Kidney epithelial cell (primary cell): Measurements from ENCODE around the gene IL23A. TPM values are rescaled to one million over a fixed set of nuclear protein-coding genes. Genes with fewer than 3 reads are reported as not detected.
"Not testable (repeated sequence)": the region's sequence is repeated elsewhere in the genome, so short reads cannot be mapped to it uniquely, and the experiment has no call there.

Experiments used
- DNase-seq: peaks from one replicate; pipeline ENCODE4 v3.0.0-alpha.2; 2010; ENCODE audit warnings: low read depth
- H3K27me3 ChIP-seq: 2 replicates; pipeline ENCODE4 v1.6.0; 2011; ENCODE audit warnings: low read length; ENCODE audit not compliant: control insufficient read depth, insufficient read depth
- H3K36me3 ChIP-seq: 2 replicates; pipeline ENCODE4 v1.5.1; 2011; ENCODE audit warnings: low read length; ENCODE audit not compliant: control insufficient read depth, insufficient read depth
- H3K4me3 ChIP-seq: 2 replicates; pipeline ENCODE4 v1.5.1; 2011; ENCODE audit warnings: low read depth, mild to moderate bottlenecking, control low read depth, low read length
- CTCF ChIP-seq: IDR thresholded peaks from 2 replicates; pipeline ENCODE4 v1.5.1; 2011; ENCODE audit warnings: mild to moderate bottlenecking, moderate library complexity, low read length, control low read depth, inconsistent platforms; ENCODE audit not compliant: insufficient read depth, poor library complexity, severe bottlenecking
- total RNA-seq: library from RNA; depleted of rRNA; stranded (reverse); fragments of >200 nt; gene quantifications from 2 replicates; pipeline ENCODE4 v1.2.3, GENCODE V29; 2015

IL23A gene
- total RNA-seq, 1 donor from 2014 or later = 33.6 TPM

DNA sequence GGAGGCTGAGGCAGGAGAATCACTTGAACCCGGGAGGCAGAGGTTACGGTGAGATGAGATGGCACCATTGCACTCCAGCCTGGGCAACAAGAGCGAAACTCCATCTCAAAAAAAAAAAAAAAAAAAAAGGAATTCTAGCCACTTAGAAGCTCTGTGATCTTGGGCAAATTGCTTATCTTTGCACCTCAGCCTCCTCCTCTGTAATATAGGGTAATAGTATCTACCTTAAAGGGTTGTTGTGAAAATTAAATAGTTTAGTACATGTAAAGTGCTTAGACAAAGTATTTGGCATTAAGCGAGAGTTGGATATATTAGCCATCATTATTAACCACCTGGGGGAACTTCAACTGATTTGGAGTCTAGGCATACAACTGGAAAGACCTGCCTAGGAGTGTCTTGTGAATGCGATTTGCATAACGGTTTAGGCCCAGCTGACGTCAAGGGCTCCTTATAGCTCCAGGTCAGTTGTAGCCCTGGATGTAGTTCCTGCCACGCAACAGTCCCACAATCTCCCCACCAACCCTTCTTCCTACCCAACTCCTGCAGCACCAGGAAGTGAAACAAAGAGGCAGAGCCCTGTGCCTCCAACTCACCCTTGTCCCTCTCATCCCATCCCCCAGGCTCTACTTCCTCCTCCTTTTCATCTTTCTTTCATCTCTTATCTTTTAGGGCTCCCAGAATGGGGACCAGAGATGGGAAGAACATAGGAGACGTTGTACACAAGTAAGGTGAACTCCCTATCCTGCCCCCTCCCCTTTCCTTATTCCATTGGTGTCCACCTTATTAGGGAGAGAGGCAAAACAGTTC is 2.1 kb upstream of the IL23A start:
- Histone ChIP-seq H3K36me3 (no peaks in the 10 kb centered on the region), H3K27me3 (no peaks in the 10 kb centered on the region), H3K4me3 (no peak overlapping the region)
- no peak for TF ChIP-seq CTCF
- no peak for DNase-seq

DNA sequence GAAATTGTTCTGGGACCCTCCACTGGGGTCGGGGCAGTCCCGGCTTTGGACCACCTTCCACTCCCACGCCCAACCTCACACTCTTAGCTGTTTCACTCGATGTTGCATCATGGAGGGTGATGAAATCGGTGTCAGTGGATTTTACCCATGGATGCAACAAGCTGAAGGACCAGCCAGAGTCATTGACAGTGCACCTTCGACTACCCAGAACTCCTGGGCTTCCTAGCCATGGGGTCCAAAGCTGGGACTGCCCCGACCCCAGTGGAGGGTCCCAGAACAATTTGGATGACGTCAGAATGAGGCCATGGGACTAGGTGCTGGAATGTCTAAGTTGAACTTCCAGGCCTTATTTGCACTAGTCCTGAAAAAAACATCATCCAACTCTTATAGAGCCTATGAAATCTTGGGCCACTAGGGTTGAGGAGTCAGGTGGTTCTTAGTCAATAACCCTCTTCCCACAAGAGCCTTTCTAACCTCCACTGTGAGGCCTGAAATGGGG is 882 bp upstream of the IL23A start:
- Histone ChIP-seq H3K4me3 (no peak overlapping the region), H3K27me3 (no peaks in the 10 kb centered on the region), H3K36me3 (no peaks in the 10 kb centered on the region)
- DNase-seq = no peak
- no peak for TF ChIP-seq CTCF

GRCh38 chr12:56339158-56339422 is 406 bp downstream of the IL23A start:
- no peak overlapping the region for H3K4me3 ChIP-seq
- H3K27me3 ChIP-seq = no peaks in the 10 kb centered on the region
- H3K36me3 ChIP-seq = peaks cover 2% of the 10 kb centered on the region

GRCh38 chr12:56341616-56342015 is 2.9 kb downstream of the IL23A start:
- Histone ChIP-seq H3K27me3 (no peaks in the 10 kb centered on the region), H3K4me3 (no peak overlapping the region), H3K36me3 (peaks cover 3% of the 10 kb centered on the region)
- no peak for TF ChIP-seq CTCF
- DNase-seq = no peak

More at GRCh38 chr12:56339158-56339422, 406 bp downstream of the IL23A start:
- no peak for TF ChIP-seq CTCF
- no peak for DNase-seq

GRCh38 chr12:56342290-56342689 is 3.6 kb downstream of the IL23A start:
- H3K36me3 ChIP-seq, H3K27me3 ChIP-seq, H3K4me3 ChIP-seq, DNase-seq: not testable (repeated sequence)

DNA sequence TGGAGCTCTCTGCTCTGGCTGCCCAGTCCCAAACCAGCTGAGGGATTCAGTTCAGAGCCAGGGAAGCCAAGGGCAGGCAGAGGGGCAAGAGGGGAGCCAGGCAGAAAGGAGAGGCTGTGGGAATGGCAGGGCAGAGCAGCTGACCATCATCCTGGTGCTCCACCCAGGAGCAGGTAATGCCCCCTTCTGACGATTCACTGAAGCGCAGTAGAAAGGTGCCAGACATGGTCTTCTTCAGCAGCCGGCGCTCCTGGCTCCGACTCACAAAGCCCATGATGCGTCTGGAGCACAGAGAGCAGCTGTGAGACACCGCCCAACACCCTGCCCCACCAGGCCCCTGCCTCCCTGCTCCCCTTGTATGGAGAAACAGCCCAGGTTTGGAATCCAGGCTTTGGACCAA is 8.0 kb downstream of the IL23A start:
- no peak overlapping the region for H3K4me3 ChIP-seq
- TF ChIP-seq CTCF = no peak
- H3K27me3 ChIP-seq = no peaks in the 10 kb centered on the region
- no peak for DNase-seq
- peaks cover 4% of the 10 kb centered on the region for H3K36me3 ChIP-seq

DNA sequence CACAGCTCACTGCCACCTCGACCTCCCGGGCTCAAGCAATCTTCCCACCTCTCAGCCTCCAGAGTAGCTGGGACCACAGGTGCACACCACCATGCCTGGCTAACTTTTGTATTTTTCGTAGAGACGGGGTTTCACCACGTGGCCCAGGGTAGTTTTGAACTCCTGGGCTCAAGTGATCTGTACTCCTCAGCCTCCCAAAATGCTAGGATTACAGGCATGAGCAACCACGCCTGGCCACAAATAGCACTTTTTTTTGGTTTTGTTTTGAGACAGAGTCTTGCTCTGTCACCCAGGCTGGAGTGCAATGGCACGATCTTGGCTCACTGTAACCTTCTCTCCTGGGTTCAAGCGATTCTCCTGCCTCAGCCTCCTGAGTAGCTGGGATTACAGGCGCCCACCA is 8.6 kb downstream of the IL23A start:
- H3K4me3 ChIP-seq, H3K27me3 ChIP-seq, H3K36me3 ChIP-seq, DNase-seq: not testable (repeated sequence)
